ENCODE measurements around the gene CHST6.

Gene CHST6

DNA sequence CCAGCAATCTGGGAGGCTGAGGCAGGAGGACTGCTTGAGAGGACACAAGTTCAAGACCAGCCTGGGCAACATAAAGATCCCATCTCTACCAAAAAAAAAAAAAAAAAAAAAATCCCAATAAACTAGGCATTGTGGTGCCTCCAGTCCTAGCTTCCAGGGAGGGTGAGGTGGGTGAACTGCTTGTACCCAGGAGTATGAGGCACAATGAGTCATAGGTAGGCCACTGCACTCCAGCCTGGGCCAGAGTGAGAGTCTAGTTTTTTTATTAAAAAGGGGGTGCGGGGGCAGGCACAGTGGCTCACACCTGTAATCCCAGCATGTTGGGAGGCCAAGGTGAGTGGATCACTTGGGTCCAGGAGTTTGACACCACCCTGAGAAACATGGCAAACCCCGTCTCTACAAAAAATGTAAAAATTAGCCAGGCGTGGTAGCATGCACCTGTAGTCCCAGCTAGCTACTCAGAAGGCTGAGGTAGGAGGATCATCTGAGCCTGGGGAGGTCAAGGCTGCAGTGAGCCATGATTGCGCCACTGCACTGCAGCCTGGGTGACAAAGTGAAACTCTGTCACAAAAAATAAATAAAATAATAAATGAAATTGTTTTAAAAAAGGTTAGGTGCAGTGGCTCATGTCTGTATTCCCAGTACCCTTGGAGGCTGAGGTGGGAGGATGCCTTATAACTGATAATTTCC lies 7.8 kb upstream of the CHST6 start:
- no peak for DNase-seq

DNA sequence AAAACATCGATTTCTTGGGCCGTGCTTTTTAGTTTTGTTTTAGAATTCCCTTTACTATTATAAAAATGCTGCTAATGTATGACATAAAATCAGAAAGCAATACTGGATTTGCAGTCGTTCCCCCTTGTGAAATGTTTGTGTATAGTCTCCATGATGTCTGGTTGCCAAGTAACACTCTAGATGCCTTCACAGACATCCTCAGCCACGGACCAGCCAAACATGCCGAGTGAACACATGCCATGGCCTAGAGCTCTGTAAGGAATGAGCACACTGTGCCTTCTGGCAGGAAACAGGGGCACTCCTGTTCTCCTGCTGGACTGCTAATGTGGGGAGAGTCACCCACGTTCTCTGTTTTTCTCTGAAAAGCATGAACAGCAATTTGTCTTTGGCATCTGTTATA lies 6.6 kb upstream of the CHST6 start:
- peak; percentile 61 for DNase-seq

DNA sequence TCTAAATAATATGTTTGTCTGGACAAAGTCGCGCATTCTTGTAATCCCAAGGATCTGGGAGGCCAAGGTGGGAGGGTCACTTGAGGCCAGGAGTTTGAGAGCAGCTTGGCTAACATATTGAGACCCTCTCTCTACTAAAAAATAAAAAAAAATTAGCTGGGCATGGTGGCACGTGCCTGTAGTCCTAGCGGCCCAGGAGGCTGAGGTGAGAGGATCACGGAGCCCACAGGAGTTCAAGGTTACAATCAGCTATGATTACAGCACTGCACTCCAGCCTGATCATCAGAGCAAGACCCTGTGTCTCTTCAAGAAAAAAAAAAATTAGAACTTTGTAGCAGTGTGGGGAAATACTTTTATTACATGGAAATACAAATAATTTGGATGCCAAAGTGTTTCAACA lies 6.1 kb upstream of the CHST6 start:
- DNase-seq = no peak

DNA sequence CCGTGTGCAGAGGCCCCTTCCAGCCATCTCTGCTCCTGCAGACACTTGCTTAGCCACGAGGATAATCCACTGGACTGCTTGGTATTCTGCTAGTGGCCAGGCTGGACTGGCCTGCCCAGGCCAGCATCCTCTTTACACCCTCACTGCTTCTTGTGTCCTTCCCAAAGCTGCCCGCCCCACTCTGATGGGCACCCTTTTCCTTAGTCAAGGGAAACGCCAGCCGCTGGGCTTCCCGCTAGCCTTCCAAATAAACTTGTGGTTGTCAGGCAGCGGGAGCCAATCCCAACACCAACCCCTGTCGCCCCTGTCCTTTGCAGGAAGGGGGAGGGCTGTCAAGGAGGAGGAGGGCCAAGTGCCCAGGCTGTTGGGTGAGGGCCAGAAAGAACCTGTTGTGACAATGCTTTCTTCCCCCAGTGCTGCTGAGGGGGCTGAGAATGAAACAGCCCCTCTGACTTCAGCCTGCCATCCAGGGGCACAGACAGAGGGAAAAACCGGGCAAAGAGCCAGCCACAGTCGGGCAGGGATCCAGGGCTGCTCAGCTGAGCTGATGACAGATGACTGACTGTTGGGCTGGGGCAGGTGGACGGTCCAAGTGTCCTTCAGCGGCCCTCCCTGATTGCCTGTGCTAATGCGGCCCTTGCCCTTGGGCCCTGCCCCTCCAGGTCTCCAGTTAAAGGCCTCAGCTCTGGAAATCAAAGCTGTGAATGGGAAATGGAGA lies 3.5 kb upstream of the CHST6 start:
- peak; percentile 81 for DNase-seq

DNA sequence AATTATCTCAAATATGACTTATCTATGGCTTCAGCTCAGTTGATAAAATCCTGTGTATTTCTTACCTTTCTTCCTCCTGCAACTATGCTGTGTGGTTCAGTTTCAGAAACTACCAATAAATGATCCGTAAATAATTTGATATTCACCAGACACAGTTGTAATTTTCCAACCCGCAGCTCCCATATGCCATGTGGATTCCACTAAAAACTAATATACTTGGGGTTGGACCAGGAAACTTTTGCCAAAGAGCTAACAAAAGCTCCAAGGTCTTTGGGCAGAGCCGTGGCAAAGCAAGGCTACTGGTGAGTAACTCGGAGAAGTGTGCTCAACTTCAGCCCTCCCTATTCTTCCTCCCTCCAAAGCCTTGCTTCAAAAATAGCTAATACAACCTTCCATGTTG lies 2.3 kb upstream of the CHST6 start:
- no peak for DNase-seq

DNA sequence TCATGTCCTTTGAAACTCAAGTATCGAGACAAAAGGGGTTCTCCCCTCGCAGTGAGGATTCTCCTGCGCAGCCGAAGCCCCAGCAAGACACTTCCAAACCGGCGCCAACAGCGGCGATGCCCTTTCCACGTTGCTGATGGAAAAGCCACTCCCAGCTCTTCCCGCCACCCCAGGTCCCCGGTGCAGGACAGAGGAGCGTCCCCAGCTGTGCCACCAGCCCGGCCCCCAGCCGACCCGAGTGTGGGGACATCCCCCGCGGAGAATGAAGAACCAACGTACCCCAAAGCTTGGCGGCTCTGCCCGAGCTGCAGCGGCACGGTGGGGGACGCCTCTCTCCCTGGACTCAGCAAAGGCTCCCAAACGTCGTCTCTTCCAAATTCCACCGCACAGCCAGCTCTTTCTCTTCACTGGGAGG lies 573 bp downstream of the CHST6 start:
- peak; percentile 64 for DNase-seq

DNA sequence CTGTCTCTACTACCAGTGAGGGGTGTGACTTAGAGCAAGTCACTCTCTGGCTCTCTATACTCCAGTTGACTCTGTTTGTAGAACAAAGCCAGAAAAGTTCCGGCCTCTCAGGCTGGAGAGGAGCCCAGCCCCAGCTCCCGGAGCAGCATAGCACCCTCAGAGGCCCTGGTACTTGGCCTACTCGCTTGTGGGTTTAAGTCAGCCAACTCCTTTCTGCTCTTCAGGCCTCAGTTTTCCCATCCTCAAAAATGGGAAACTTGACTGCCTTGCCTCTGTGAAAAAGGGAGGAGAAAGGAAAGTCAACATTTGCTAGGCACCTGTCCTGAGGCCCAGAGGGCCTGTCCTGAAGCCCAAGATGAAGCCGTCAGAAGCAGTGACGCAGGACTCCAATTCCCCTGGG lies 1.1 kb downstream of the CHST6 start:
- no peak for DNase-seq

DNA sequence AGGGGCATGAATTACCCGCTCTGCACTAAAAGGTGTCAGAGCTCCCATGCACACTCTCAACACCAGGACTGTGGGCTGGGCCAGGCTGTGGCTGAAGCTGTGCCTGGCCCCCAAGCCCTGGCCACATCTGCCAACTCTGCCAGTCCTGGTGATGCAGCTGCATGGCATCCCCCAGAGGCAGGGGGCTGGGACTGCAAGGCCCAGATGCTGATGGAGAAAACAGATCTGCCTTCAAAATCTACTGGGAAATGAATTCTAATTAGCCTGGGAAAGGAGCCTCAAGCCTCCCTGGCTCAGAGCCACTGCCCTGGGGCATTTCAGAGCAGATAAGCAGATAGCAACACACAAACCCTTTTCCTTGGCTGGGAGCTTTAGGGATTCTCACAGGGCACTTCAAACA lies 3.4 kb downstream of the CHST6 start:
- DNase-seq = no peak

DNA sequence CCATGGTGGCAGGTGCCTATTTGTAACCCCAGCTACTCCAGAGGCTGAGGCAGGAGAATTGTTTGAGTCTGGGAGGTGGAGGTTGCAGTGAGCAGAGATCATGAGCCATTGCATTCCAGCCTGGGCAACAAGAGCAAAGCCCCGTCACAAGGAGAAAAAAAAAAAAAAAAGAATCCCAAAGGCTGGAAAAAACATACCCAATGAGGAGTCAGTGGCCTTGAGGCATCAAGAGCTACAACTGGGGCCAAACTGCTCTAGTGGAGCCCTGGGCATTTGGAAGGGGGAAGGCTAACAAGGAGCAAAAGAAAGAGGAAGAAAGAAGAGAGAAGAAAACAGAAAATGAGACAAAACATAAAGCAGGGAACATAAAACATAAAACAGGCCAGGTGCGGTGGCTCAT lies 6.9 kb downstream of the CHST6 start:
- no peak for DNase-seq

DNA sequence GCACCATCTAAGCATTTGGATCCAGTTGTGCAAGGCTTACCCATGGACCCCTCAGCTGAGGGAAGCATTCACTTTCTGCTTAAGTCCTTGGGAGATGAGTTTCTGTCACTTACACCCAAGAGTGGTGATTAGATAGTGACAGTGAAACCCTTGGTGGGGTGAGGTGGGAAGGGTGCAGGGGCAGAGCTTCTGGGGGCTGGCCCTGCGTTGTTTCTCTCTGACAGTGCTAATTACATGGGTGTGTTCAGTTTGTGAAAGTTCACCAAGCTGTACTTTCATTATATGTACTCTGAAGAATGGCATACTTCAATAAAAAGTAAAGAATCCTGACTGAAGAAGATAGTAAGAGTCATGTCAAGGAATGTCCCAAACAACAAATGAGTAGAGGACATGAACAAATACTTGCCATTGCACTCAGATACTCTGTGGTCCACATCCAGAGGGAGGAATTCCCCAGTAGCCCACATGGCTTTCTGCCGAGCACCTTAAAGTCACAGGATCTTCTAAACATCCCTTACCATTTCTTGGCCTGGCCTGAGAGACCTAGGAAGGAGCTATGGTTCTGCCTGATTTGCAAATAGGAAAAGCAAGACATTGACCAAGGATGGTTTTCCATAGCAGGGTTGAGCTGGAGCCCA lies 8.4 kb downstream of the CHST6 start:
- no peak for DNase-seq

DNA sequence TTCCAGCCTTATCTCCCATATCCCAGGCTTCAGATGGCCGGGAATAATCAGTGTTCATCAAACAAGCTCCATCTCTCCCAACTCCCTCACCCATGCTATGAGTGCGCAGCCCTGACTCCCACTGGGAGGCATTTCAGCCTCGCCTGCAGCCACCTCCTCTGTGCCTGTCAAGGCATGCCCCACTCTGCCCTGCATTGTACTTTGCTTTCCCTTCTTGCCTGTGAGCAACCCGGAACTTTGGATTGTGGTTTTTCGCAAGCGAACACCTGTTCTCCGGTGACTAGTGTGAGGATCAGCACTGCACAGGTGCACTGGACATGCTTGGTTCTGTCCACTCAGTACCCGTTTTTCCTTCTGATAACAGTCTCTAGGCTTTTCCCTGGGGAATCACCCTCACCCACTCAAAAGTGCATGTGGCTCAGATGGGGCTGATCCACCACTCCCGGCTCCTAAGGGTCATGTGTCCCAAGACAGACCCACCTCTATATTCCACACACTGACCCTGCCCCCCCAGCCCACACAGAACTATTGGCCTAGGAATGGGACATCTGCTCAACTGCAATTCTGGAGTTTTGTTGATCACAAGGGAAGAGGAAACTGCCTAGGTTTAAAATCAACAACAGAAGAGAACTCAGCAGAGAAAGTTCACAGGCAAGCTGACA lies 9.1 kb downstream of the CHST6 start:
- no peak for DNase-seq

DNA sequence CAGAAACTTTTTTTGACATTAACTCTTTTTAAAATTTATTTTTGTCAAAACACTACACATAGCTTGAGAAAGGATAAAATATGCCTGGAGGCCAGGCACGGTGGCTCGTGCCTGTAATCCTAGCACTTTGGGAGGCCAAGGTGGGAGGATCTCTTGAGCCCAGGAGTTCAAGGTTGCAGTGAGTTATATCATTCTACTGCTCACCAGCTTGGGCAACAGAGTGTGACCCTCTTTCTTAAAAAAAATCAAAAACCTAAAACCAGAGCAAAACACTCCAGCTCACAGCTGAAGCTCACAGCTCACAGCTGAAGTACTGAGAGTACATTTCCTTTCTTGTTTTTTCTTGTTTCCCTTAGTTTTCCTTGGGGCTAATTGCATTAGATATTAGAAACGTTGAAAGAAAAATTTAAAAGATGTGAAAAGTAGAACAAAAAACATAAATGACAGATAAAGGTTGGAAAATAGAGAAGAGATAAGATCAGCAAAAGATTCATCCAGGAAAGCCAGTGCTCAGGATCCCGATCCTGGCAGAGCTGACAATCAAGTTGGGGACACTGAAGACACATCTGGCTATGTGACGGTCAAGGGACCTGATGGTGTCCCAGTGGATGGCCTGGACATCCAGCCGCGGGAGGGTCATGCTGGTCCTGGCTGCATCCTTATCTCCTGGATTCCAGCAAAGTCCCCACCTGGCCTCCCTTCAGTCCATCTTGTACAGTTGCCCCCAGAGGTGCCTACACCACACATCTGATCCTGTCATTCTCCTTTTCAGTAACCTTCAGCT lies 9.8 kb downstream of the CHST6 start:
- no peak for DNase-seq

DNA sequence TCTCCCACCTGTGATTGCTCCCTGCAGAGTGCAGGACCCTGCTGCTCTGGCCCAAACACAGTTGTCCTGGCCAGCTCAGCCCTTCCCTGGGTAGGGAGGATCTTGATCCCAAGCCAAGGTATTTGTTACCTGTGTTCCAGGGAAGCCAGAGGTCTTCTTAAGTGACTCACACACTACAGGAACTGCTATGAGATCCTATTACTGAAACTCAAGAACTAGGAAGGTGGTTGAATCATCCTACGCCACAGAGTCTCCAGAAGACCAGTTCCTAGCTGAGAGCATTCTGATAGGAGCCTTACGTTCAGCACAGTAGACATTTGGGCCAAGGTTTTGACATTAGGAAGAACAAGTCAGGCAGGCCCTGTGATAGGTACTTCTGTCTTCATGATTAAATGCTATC lies 12.0 kb downstream of the CHST6 start:
- no peak for DNase-seq

DNA sequence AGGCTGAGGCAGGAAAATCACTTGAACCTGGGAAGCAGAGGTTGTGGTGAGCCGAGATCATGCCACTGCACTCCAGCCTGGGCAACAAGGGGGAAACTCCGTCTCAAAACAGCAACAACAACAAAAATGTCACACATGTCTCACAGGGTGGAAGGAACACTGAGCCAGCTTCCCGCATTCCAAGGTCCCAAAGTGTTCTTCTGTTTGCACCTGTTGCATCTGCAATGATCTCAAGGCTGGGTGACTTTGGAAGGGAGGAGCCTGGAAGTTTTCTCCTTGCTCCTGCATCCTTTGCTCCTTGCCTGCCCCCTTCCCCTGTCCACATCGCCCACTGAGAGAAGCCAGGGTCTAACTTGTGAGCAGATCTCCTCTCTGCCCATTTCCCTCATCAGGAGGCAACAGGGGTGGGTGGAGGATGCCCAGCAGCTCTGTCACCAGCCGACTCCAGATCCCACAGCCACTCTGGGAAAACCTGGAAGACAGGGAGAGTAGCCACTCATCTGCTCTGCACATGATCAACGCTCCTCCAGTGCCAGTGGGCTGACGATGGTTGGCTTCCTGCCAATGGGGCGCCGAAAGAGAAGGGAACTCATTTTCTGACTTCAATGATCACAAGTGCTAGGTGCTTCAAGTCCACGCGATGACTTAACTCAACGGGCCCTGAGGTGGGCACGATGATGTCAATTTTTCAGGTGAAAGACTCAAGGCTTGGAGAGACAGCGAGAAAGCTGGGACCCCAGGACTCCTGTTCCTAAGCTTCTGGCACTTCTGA lies 12.6 kb downstream of the CHST6 start:
- DNase-seq = no peak

DNA sequence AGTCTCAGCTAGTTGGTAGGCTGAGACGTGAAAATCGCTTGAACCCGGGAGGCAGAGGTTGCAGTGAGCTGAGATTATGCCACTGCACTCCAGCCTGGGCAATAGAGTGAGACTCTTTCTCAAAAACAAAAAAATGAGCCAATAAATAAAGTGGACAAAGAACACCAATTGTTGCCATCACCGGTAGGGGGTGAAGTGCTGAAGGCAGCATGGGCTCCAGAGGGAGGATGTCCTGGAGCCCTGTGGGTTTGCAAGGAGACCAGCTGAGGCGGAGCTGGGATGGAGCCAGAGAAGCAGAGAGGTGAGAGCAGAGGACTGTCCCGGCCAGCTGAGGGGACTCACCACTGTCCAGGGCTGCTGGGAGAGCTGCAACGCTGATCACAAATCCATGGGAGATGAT lies 13.8 kb downstream of the CHST6 start:
- DNase-seq = no peak

DNA sequence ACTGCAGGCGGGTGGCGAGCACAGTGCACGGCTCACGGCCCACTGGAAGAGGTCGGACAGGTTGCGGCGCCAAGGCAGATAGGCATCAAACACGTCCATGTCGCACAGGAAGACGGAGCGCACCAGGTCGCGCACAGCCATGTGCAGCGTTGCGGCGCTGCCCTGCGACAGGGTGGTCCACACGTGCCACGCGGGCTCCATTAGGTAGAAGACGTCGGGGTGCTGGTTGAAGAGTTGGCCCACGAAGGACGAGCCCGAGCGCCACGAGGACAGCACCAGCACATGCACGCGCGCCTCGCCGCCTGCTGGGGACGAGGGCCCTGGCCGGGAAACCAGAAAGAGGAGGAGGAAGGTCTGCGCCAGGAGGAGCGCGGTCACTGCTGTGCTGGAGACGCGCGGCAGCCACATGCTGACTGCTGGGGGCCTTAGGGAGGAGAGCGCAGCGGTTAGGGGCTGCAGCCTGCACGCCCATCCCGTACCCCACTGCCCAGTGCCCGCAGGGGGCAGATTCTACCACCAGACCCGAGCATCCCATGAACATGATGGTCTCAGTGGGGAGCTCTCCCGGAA lies 15.7 kb downstream of the CHST6 start:
- DNase-seq = no peak

DNA sequence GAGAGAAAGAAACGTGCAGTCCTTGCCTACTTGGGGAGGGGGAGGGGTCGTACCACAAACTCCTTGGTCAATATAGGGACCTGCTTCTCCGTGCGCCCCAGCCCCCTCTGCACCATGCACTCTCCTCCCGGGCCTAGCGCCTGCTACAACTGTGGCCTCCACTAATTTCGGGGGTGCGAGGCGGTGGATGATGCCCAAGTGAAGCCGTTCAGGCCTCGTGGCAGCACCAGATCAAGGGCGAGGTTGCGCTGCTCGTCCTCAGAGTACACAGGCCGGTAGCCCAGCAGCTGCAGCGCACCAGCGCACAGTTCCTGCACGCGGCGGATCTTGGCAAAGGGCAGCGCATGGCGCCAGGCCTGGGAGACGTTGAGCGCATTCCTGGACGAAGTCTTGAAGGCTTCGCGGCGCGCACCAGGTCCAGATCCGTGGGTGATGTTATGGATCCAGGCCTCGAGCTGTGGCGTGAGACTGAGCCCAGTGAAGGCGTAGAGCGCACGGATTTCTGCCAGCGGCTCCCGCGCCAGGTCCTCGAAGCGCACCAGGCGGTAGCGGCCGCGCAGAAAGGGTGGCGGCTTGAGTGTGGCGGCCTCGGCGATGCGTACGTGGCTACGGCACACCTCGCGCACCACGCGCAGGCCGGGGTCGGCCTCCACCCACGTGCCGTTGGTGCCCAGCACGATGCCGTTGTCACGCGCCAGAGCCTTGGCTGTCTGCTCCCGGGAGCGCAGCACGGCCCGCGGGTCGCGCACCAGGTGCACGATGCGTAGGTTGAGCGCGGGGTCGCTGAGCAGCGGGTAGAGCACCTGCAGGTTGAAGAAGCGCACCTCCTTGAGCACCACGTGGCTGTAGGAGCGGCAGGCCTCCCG lies 16.5 kb downstream of the CHST6 start:
- DNase-seq = no peak

DNA sequence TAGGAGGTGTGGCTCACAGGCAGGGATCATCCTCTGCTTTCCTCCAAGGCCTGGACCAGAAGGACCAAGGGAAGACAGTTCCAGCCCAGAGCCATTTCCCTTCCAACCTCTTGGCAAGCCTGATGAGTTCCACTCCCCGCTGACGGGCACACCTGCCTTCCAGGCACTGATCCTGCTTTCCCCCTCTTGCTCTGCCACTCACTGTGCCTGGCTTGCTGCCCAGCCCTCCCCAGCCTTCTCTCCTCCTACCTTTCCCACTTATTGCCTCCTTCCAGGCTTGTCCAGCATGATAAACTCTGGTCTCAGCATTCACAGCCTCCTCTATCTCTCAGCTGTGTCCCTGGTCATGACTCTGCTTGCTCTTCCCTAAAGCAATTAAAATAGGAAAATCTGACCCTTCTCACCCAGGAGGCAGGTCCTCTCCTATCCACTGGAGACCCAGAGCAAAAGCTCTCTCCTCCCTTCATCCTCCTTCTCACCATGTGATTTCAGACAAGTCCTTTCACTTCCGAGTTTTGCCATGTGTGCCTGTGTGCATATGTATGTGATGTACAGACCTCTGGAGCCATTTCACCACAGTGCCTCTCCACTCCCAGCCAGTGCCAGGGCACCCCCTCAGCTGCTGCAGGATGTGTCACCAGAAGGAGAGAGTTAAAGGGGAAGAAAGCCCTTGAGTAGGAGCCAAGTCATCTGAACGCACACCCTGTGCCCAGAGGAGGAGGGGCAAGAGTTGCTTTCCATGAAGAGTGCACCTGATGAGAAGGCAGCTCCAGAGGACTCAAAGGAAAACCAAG lies 17.4 kb downstream of the CHST6 start:
- DNase-seq = no peak

DNA sequence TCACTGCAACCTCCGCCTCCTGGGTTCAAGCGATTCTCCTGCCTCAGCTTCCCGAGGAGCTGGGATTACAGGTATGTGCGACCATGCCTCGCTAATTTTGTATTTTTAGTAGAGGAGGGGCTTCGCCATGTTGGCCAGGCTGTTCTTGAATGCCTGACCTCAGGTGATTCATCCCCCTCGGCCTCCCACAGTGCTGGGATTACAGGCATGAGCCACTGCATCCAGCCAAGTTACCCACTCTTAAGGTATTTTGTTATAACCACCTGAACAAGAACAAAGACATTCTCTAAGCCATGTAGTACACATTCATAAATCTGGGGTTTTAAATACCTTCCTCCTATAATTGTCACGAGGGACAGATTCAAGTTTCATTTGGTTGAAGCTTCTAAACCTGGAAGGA lies 18.4 kb downstream of the CHST6 start:
- DNase-seq = no peak

DNA sequence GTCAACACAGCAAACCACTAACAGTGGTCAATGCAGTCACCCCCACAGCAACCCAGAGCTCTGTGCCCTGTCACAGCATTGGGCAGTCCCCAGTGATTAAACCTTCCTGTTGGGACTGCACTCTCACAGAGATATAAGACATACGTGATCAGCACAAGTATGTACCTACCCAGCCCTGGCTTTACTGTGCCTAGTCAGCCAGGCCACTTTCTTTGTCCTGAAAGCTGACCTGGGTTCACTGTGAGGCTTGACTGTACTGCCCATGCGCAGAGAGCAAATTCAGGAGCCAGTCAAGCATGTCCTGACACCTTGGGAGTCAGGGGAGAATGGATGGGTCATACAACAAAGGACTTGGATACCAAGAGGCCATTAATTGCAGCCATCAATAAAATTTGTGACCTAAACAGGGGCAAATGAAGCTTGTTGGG lies 19.8 kb downstream of the CHST6 start:
- DNase-seq = no peak

Measured in right forelimb (tissue), 1 donor.